HepG2 (cell line): ENCODE data around the gene SLC25A20. TPM values are rescaled to one million over a fixed set of nuclear protein-coding genes. Genes with fewer than 3 reads are reported as not detected.

Source experiments
- ATAC-seq: fragments of 200-7000 bp; cut with Tn5 transposase; 3 replicates; pipeline ENCODE4 v1.9.1; 2020; ENCODE audit warnings: mild to moderate bottlenecking, moderate library complexity
- BruUV-seq: library from RNA; stranded (reverse); fragments of 400-500 nt; replicated peaks from 2 replicates; lab custom pipeline; 2021; lab: Mats Ljungman, UMichigan
- CTCF ChIA-PET: fragments of 300-600 bp; formaldehyde crosslinking; extraction: SDS; loops from one replicate; lab custom pipeline; 2021; ENCODE audit warnings: low total read pairs, inconsistent platforms, low intra/inter-chr PET ratio; lab: Yijun Ruan, JAX
- POLR2A ChIA-PET: fragments of 350-600 bp; sonication (Branson Sonifier 250); formaldehyde crosslinking; loops from one replicate; lab custom pipeline; 2020; ENCODE audit warnings: antibody characterized with exemption, inconsistent platforms; lab: Yijun Ruan, JAX
- DNase-seq: peaks from one replicate; pipeline ENCODE4 v3.0.0-alpha.2; 2015; ENCODE audit warnings: low spot score
- FAIRE-seq: peaks from 3 replicates; lab custom pipeline; 2011; peaks lifted over from hg19 to GRCh38; lab: Jason Lieb, UNC
- H2AFZ ChIP-seq: one replicate; pipeline ENCODE4 v1.6.1; 2011; ENCODE audit warnings: low read length, inconsistent platforms
- H3K27ac ChIP-seq: fragments of 300-600 bp; 3 replicates; pipeline ENCODE4 v1.8.0; 2011; ENCODE audit warnings: mixed run types, mild to moderate bottlenecking, mixed read lengths, low read length, inconsistent platforms; ENCODE audit not compliant: insufficient read depth; ENCODE audit errors: extremely low read length
- H3K27me3 ChIP-seq, 2 experiments: fragments of 200-600 bp in 1 of 2; 2 replicates in 1 of 2; 3 replicates in 1 of 2; pipeline versions ENCODE4 v1.6.0 to v1.8.0; 2011; ENCODE audit warnings: low read length in 2 of 2, mild to moderate bottlenecking in 2 of 2, moderate library complexity in 2 of 2, inconsistent platforms in 1 of 2; ENCODE audit not compliant: insufficient read depth in 2 of 2, control insufficient read depth in 1 of 2
- H3K36me3 ChIP-seq, 2 experiments: fragments of 200-600 bp in 1 of 2; replicated peaks in 1 of 2; 2 replicates in 1 of 2; 3 replicates in 1 of 2; pipeline versions ENCODE4 v1.5.1 to v1.8.0; 2011; ENCODE audit warnings: low read length in 2 of 2, inconsistent platforms in 1 of 2; ENCODE audit not compliant: insufficient read depth in 2 of 2, control insufficient read depth in 1 of 2
- H3K4me1 ChIP-seq: 2 replicates; pipeline ENCODE4 v1.5.1; 2012; ENCODE audit warnings: low read length, inconsistent platforms; ENCODE audit not compliant: insufficient read depth
- H3K4me2 ChIP-seq: 2 replicates; pipeline ENCODE4 v1.6.0; 2011; ENCODE audit warnings: low read depth, low read length, inconsistent platforms
- H3K4me3 ChIP-seq, 3 experiments: fragments of 200-600 bp in 1 of 3; sonication (generic), shearing (Covaris generic) in 1 of 3; replicated peaks in 1 of 3; 2 replicates each; pipeline ENCODE4 v1.5.1; 2011 to 2016; ENCODE audit warnings: low read length in 3 of 3, inconsistent platforms in 2 of 3, low read depth in 2 of 3, mild to moderate bottlenecking in 2 of 3, control low read depth in 1 of 3, mixed read lengths in 1 of 3; ENCODE audit not compliant: insufficient read depth in 1 of 3
- H3K79me2 ChIP-seq: one replicate; pipeline ENCODE4 v1.6.1; 2011; ENCODE audit warnings: low read length, inconsistent platforms; ENCODE audit not compliant: insufficient read depth
- H3K9ac ChIP-seq: 2 replicates; pipeline ENCODE4 v1.6.0; 2011; ENCODE audit warnings: mild to moderate bottlenecking, low read depth, low read length, inconsistent platforms; ENCODE audit not compliant: insufficient read depth
- H3K9me3 ChIP-seq: 2 replicates; pipeline ENCODE4 v1.5.1; 2012; ENCODE audit warnings: mild to moderate bottlenecking, low read length
- H4K20me1 ChIP-seq: 2 replicates; pipeline ENCODE4 v1.6.0; 2011; ENCODE audit warnings: inconsistent platforms, mild to moderate bottlenecking, low read length, moderate library complexity; ENCODE audit not compliant: insufficient read depth
- EED ChIP-seq: sonication (generic); formaldehyde crosslinking; IDR thresholded peaks from 2 replicates; pipeline ENCODE4 v1.5.0; 2020; ENCODE audit warnings: mild to moderate bottlenecking, missing genetic modification reagents
- KMT2A ChIP-seq: sonication (generic); formaldehyde crosslinking; IDR thresholded peaks from 2 replicates; pipeline ENCODE4 v1.4.0; 2020; ENCODE audit warnings: missing genetic modification reagents
- MBNL3 ChIP-seq: fragments of 250-450 bp; sonication (Bioruptor Pico); conservative IDR thresholded peaks from 2 replicates; pipeline ENCODE4 v1.8.0; 2022; ENCODE audit warnings: mild to moderate bottlenecking, inconsistent platforms
- NFE2L2 ChIP-seq: fragments of 150-350 bp; IDR thresholded peaks from 2 replicates; pipeline ENCODE4 v1.6.1; 2014; ENCODE audit warnings: low read length
- NR1H2 ChIP-seq: sonication (generic); formaldehyde crosslinking; IDR thresholded peaks from 2 replicates; pipeline ENCODE4 v1.8.1; 2022; ENCODE audit warnings: low read depth, missing genetic modification reagents, borderline replicate concordance
- WGBS: methylation state at CpG from one replicate; pipeline ENCODE4 v1.1.6; 2017; ENCODE audit warnings: low lambda C conversion rate; 5-methylcytosine and 5-hydroxymethylcytosine counted together
- in situ Hi-C: cut with HindIII; loops from 2 replicates; pipeline ENCODE4 v1.10.0; 2017; ENCODE audit warnings: low pct_unique_long_range_greater_than_20kb; ENCODE audit not compliant: extremely low pct_ligation_motif_present
- intact Hi-C: fragments of 100-400 bp; cut with micrococcal nuclease; formaldehyde crosslinking; loops from one replicate; pipeline ENCODE4 v1.10.0; 2022; ENCODE audit not compliant: unreplicated experiment
- polyA plus RNA-seq, 8 experiments: library from polyadenylated mRNA; depleted of rRNA in 3 of 8; stranded (reverse) in 7 of 8; unstranded in 1 of 8; fragments of >200 nt; fragmentation: Illumina TruSeq in 4 of 8; extraction: Trizol in 4 of 8; gene quantifications; 2 replicates each; pipeline versions ENCODE4 v1.2.1 to v1.2.3, GENCODE V29; 2011 to 2016; ENCODE audit warnings: low read depth in 4 of 8, missing spikeins in 1 of 8, mixed read lengths in 1 of 8; ENCODE audit not compliant: insufficient read depth in 1 of 8
- total RNA-seq, 5 experiments: library from RNA; depleted of rRNA; stranded (reverse); fragments of >200 nt; fragmentation: Illumina TruSeq; extraction: Trizol; gene quantifications; 2 replicates each; pipeline ENCODE4 v1.2.3, GENCODE V29; 2016; ENCODE audit warnings: low read depth in 1 of 5
- TF ChIP-seq, protein P1 (sequence below): sonication (generic); formaldehyde crosslinking; IDR thresholded peaks from 2 replicates; pipeline ENCODE4 v1.4.0; 2020; ENCODE audit warnings: mild to moderate bottlenecking, missing genetic modification reagents
- TF ChIP-seq, protein P2 (sequence below): sonication (generic); formaldehyde crosslinking; IDR thresholded peaks from 2 replicates; pipeline ENCODE4 v1.4.0; 2020; ENCODE audit warnings: mild to moderate bottlenecking, missing genetic modification reagents, borderline replicate concordance
- TF ChIP-seq, protein P3 (sequence below): sonication (generic); formaldehyde crosslinking; IDR thresholded peaks from 2 replicates; pipeline ENCODE4 v1.4.0; 2020; ENCODE audit warnings: mild to moderate bottlenecking, low read depth, missing genetic modification reagents
- TF ChIP-seq, protein P4 (sequence below), 2 experiments: sonication (generic) in 1 of 2; formaldehyde crosslinking in 1 of 2; IDR thresholded peaks; 2 replicates each; pipeline versions ENCODE4 v1.5.1 to v1.6.1; 2011 to 2020; ENCODE audit warnings: borderline replicate concordance in 1 of 2, low read depth in 1 of 2, low read length in 1 of 2, mild to moderate bottlenecking in 1 of 2, missing genetic modification reagents in 1 of 2, moderate library complexity in 1 of 2

SLC25A20 gene
- total and polyA plus RNA-seq, 2 of the 13 experiments (the other 11 are each of a cell fraction or from before 2014, with no cell fraction given) = 21.1 to 26.6 TPM

DNA sequence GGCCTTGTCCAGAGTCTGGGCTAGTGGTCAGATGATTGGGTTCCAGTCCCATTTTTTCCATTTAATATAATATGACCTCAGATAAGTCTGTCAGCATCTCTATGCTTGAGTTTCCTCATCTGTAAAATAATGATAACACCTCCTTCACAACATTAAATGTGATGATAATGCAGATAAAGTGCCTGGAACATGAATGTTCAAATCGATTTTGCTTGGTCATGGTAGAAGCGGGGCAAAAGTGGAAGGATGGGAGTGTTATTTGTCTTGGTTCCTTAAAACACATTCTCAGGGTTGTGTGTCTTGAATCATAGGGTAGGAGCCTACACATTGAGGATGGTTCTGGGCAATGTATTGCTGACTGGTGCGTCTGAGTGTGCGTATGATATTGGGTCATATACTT is 36.8 kb upstream of the SLC25A20 start:
- H3K79me2 ChIP-seq = peaks cover 57% of the 10 kb centered on the region
- BruUV-seq = no TSS peak
- no peak overlapping the region for H3K9ac ChIP-seq
- peak overlapping the region; percentile 9; the same call in 1 of the 2 replicates for H3K4me2 ChIP-seq
- intact Hi-C loops = no loop called here
- H3K4me1 ChIP-seq = peaks cover 43% of the 10 kb centered on the region
- H3K4me3 ChIP-seq = no peak overlapping the region
- no peak overlapping the region for H3K27ac ChIP-seq
- POLR2A ChIA-PET = no interaction called here
- peaks cover 12% of the 10 kb centered on the region for H4K20me1 ChIP-seq
- ATAC-seq (no peak), DNase-seq (no peak), FAIRE-seq (no peak)
- peaks cover 3 to 27% of the 10 kb centered on the region in 2 experiments; a peak in 4 of 5 replicates for H3K36me3 ChIP-seq
- WGBS = 90% methylated on average over 4 of the region's 4 CpGs
- H3K9me3 ChIP-seq = no peaks in the 10 kb centered on the region
- CTCF ChIA-PET = no interaction called here
- no peak overlapping the region for H2AFZ ChIP-seq
- H3K27me3 ChIP-seq = no peaks in the 10 kb centered on the region
- in situ Hi-C loops = no loop called here
- no peak for TF ChIP-seq KMT2A
- TF ChIP-seq MBNL3 (CRISPR knock-in tag) = no peak
- TF ChIP-seq NFE2L2 = 0 out of 2 replicates have a peak, but pooled peaks have one; percentile 16
- TF ChIP-seq, protein P1, sequence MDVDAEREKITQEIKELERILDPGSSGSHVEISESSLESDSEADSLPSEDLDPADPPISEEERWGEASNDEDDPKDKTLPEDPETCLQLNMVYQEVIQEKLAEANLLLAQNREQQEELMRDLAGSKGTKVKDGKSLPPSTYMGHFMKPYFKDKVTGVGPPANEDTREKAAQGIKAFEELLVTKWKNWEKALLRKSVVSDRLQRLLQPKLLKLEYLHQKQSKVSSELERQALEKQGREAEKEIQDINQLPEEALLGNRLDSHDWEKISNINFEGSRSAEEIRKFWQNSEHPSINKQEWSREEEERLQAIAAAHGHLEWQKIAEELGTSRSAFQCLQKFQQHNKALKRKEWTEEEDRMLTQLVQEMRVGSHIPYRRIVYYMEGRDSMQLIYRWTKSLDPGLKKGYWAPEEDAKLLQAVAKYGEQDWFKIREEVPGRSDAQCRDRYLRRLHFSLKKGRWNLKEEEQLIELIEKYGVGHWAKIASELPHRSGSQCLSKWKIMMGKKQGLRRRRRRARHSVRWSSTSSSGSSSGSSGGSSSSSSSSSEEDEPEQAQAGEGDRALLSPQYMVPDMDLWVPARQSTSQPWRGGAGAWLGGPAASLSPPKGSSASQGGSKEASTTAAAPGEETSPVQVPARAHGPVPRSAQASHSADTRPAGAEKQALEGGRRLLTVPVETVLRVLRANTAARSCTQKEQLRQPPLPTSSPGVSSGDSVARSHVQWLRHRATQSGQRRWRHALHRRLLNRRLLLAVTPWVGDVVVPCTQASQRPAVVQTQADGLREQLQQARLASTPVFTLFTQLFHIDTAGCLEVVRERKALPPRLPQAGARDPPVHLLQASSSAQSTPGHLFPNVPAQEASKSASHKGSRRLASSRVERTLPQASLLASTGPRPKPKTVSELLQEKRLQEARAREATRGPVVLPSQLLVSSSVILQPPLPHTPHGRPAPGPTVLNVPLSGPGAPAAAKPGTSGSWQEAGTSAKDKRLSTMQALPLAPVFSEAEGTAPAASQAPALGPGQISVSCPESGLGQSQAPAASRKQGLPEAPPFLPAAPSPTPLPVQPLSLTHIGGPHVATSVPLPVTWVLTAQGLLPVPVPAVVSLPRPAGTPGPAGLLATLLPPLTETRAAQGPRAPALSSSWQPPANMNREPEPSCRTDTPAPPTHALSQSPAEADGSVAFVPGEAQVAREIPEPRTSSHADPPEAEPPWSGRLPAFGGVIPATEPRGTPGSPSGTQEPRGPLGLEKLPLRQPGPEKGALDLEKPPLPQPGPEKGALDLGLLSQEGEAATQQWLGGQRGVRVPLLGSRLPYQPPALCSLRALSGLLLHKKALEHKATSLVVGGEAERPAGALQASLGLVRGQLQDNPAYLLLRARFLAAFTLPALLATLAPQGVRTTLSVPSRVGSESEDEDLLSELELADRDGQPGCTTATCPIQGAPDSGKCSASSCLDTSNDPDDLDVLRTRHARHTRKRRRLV = no peak
- TF ChIP-seq, protein P2, sequence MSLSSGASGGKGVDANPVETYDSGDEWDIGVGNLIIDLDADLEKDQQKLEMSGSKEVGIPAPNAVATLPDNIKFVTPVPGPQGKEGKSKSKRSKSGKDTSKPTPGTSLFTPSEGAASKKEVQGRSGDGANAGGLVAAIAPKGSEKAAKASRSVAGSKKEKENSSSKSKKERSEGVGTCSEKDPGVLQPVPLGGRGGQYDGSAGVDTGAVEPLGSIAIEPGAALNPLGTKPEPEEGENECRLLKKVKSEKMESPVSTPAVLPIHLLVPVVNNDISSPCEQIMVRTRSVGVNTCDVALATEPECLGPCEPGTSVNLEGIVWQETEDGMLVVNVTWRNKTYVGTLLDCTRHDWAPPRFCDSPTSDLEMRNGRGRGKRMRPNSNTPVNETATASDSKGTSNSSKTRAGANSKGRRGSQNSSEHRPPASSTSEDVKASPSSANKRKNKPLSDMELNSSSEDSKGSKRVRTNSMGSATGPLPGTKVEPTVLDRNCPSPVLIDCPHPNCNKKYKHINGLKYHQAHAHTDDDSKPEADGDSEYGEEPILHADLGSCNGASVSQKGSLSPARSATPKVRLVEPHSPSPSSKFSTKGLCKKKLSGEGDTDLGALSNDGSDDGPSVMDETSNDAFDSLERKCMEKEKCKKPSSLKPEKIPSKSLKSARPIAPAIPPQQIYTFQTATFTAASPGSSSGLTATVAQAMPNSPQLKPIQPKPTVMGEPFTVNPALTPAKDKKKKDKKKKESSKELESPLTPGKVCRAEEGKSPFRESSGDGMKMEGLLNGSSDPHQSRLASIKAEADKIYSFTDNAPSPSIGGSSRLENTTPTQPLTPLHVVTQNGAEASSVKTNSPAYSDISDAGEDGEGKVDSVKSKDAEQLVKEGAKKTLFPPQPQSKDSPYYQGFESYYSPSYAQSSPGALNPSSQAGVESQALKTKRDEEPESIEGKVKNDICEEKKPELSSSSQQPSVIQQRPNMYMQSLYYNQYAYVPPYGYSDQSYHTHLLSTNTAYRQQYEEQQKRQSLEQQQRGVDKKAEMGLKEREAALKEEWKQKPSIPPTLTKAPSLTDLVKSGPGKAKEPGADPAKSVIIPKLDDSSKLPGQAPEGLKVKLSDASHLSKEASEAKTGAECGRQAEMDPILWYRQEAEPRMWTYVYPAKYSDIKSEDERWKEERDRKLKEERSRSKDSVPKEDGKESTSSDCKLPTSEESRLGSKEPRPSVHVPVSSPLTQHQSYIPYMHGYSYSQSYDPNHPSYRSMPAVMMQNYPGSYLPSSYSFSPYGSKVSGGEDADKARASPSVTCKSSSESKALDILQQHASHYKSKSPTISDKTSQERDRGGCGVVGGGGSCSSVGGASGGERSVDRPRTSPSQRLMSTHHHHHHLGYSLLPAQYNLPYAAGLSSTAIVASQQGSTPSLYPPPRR (CRISPR knock-in tag) = no peak
- TF ChIP-seq, protein P3, sequence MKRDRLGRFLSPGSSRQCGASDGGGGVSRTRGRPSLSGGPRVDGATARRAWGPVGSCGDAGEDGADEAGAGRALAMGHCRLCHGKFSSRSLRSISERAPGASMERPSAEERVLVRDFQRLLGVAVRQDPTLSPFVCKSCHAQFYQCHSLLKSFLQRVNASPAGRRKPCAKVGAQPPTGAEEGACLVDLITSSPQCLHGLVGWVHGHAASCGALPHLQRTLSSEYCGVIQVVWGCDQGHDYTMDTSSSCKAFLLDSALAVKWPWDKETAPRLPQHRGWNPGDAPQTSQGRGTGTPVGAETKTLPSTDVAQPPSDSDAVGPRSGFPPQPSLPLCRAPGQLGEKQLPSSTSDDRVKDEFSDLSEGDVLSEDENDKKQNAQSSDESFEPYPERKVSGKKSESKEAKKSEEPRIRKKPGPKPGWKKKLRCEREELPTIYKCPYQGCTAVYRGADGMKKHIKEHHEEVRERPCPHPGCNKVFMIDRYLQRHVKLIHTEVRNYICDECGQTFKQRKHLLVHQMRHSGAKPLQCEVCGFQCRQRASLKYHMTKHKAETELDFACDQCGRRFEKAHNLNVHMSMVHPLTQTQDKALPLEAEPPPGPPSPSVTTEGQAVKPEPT (CRISPR knock-in tag) = no peak
- no peak for TF ChIP-seq EED (CRISPR knock-in tag)
- TF ChIP-seq, protein P4, sequence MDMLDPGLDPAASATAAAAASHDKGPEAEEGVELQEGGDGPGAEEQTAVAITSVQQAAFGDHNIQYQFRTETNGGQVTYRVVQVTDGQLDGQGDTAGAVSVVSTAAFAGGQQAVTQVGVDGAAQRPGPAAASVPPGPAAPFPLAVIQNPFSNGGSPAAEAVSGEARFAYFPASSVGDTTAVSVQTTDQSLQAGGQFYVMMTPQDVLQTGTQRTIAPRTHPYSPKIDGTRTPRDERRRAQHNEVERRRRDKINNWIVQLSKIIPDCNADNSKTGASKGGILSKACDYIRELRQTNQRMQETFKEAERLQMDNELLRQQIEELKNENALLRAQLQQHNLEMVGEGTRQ (IDR thresholded peaks at IDR 0.05; ENCODE audit: low read depth, low read length) = no peak
- TF ChIP-seq, protein P4 (CRISPR knock-in tag; IDR thresholded peaks at IDR 0.05; ENCODE audit: borderline replicate concordance) = no peak
- no peak for TF ChIP-seq NR1H2
